Suprapubic skin (tissue), 3 donors: ENCODE measurements around the gene MAD1L1.

Experiments
- POLR2AphosphoS5 ChIP-seq, 3 donors: sonication (generic); formaldehyde crosslinking; IDR thresholded peaks; one replicate each; pipeline ENCODE4 v1.6.1; 2017; ENCODE audit warnings: antibody characterized with exemption in 3 of 3
- TF ChIP-seq, protein P1 (sequence below), 2 donors: fragments of 200-600 bp in 1 of 2; fragments of 450-650 bp in 1 of 2; sonication (generic) in 1 of 2; IDR thresholded peaks; one replicate each; pipeline ENCODE4 v1.5.1; 2016 to 2019; ENCODE audit warnings: antibody characterized with exemption in 2 of 2, mild to moderate bottlenecking in 1 of 2, moderate library complexity in 1 of 2

DNA sequence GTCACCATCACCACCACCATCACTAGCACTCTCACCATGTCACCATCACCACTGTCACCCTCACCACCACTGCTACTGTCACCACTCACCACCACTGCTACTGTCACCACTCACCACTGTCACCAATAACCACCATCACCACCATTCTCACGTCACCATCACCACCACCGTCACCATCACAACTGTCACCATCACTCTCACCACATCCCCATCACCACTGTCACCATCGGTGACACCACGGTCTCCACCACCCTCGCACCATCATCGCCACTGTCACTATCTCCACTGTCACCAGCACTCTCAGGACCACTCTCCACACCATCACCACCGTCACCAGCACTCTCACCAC lies 130.4 kb downstream of the MAD1L1 start:
- TF ChIP-seq, protein P1, sequence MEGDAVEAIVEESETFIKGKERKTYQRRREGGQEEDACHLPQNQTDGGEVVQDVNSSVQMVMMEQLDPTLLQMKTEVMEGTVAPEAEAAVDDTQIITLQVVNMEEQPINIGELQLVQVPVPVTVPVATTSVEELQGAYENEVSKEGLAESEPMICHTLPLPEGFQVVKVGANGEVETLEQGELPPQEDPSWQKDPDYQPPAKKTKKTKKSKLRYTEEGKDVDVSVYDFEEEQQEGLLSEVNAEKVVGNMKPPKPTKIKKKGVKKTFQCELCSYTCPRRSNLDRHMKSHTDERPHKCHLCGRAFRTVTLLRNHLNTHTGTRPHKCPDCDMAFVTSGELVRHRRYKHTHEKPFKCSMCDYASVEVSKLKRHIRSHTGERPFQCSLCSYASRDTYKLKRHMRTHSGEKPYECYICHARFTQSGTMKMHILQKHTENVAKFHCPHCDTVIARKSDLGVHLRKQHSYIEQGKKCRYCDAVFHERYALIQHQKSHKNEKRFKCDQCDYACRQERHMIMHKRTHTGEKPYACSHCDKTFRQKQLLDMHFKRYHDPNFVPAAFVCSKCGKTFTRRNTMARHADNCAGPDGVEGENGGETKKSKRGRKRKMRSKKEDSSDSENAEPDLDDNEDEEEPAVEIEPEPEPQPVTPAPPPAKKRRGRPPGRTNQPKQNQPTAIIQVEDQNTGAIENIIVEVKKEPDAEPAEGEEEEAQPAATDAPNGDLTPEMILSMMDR (IDR thresholded peaks at IDR 0.05) = no peak
- no peak for TF ChIP-seq POLR2AphosphoS5 (IDR thresholded peaks at IDR 0.05)
